Fibroblast of skin of scalp (primary cell): Measurements from ENCODE around the gene KRTAP20-2.

ENCODE experiments used
- DNase-seq: peaks from one replicate; pipeline ENCODE4 v3.0.0-alpha.2; 2013

Gene KRTAP20-2

GRCh38 chr21:30676737-30677136, 41.7 kb downstream of the KRTAP20-2 start:
- peak; percentile 53 for DNase-seq

GRCh38 chr21:30680586-30680985, 45.6 kb downstream of the KRTAP20-2 start:
- no peak for DNase-seq

GRCh38 chr21:30684506-30684905, 49.5 kb downstream of the KRTAP20-2 start:
- DNase-seq: no peak
